GM12878 (cell line): ENCODE measurements around the gene LYZL1.
"Not testable (repeated sequence)": the region's sequence is repeated elsewhere in the genome, so short reads cannot be mapped to it uniquely, and the experiment has no call there.

Experiments
- CHD2 ChIP-seq: IDR thresholded peaks from 2 replicates; pipeline ENCODE4 v1.6.1; 2011; ENCODE audit warnings: low read depth, low read length, improper control_type of control experiment, borderline replicate concordance
- EED ChIP-seq: sonication (generic); IDR thresholded peaks from 2 replicates; pipeline ENCODE4 v1.6.1; 2016; ENCODE audit warnings: antibody characterized with exemption, low read depth
- FOS ChIP-seq: IDR thresholded peaks from 3 replicates; pipeline ENCODE4 v1.6.1; 2011; ENCODE audit warnings: borderline replicate concordance; ENCODE audit not compliant: insufficient read length; ENCODE audit errors: extremely low read depth
- MXI1 ChIP-seq: fragments of 150-350 bp; IDR thresholded peaks from 2 replicates; pipeline ENCODE4 v1.6.1; 2011; ENCODE audit warnings: low read depth, mild to moderate bottlenecking, inconsistent platforms, low read length, improper control_type of control experiment
- NR2C1 ChIP-seq: fragments of 450-650 bp; IDR thresholded peaks from 2 replicates; pipeline ENCODE4 v1.6.1; 2017; ENCODE audit warnings: antibody characterized with exemption, mild to moderate bottlenecking, moderate library complexity
- SP1 ChIP-seq: IDR thresholded peaks from one replicate; pipeline ENCODE4 v1.6.1; 2011; ENCODE audit warnings: low read depth, low read length
- ZNF274 ChIP-seq: IDR thresholded peaks from one replicate; pipeline ENCODE4 v1.8.0; 2011; ENCODE audit not compliant: insufficient read length, insufficient read depth
- TF ChIP-seq, protein P1 (sequence below), 3 experiments: IDR thresholded peaks in 2 of 3; conservative IDR thresholded peaks in 1 of 3; 2 replicates each; pipeline ENCODE4 v1.5.1; 2011; ENCODE audit warnings: low read depth in 3 of 3, low read length in 3 of 3, mild to moderate bottlenecking in 3 of 3, control low read depth in 2 of 3, moderate library complexity in 2 of 3, inconsistent platforms in 1 of 3, mixed read lengths in 1 of 3; ENCODE audit not compliant: control insufficient read depth in 2 of 3, insufficient read depth in 1 of 3; ENCODE audit errors: extremely low read depth in 1 of 3

DNA sequence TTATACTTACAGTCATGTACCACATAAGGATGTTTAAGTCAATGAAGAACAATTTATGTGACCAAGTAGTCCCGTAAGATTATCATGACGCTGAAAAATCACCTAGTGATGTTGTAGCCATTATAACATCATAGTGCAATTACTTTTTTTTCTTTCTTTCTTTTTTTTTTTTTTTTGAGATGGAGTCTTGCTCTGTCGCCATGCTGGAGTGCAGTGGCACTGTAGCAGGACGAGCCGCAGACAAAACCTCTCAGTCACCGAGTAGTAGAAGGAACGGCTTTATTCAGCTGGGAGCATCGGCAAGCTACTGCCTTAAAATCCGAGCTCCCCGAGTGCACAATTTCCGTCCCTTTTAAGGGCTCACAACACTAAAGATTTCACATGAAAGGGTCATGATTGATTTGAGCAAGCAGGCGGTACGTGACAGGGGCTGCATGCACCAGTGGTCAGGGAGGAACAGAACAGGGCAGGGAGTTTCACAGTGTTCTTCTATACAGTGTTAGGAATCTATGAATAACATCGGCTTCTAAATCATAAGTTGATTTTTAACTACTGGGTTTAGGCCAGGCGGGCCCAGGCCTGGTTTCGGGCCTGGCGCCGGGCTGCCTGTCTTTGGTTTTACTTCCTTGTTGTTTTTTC is 71.5 kb downstream of the LYZL1 start:
- not testable (repeated sequence) for TF ChIP-seq MXI1, ZNF274, FOS, CHD2, EED, SP1, NR2C1
- TF ChIP-seq, protein P1, sequence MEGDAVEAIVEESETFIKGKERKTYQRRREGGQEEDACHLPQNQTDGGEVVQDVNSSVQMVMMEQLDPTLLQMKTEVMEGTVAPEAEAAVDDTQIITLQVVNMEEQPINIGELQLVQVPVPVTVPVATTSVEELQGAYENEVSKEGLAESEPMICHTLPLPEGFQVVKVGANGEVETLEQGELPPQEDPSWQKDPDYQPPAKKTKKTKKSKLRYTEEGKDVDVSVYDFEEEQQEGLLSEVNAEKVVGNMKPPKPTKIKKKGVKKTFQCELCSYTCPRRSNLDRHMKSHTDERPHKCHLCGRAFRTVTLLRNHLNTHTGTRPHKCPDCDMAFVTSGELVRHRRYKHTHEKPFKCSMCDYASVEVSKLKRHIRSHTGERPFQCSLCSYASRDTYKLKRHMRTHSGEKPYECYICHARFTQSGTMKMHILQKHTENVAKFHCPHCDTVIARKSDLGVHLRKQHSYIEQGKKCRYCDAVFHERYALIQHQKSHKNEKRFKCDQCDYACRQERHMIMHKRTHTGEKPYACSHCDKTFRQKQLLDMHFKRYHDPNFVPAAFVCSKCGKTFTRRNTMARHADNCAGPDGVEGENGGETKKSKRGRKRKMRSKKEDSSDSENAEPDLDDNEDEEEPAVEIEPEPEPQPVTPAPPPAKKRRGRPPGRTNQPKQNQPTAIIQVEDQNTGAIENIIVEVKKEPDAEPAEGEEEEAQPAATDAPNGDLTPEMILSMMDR (IDR thresholded peaks at IDR 0.05 in 2 of 3, conservative IDR thresholded peaks at IDR 0.05 in 1 of 3; ENCODE audit: control insufficient read depth in 2 of 3, extremely low read depth in 1 of 3, insufficient read depth in 1 of 3, low read depth in 3 of 3, low read length in 3 of 3): not testable (repeated sequence)
